DND-41 (cell line): Measurements from ENCODE around the gene AGAP1.

Experiments
- ATAC-seq: fragments of 200-7000 bp; cut with Tn5 transposase; 3 replicates; pipeline ENCODE4 v1.9.1; 2021; ENCODE audit warnings: low read depth; ENCODE audit not compliant: insufficient read depth
- DNase-seq: peaks from one replicate; pipeline ENCODE4 v3.0.0-alpha.2; 2020
- H2AFZ ChIP-seq: 2 replicates; pipeline ENCODE4 v1.6.0; 2012; ENCODE audit warnings: low read depth, low read length
- H3K27ac ChIP-seq: 2 replicates; pipeline ENCODE4 v1.5.1; 2012; ENCODE audit warnings: low read length, inconsistent platforms
- H3K27me3 ChIP-seq: fragments of 200-600 bp; sonication (generic); 2 replicates; pipeline ENCODE4 v1.6.0; 2012; ENCODE audit warnings: low read length, mild to moderate bottlenecking, inconsistent platforms; ENCODE audit not compliant: insufficient read depth, poor library complexity
- H3K36me3 ChIP-seq: 2 replicates; pipeline ENCODE4 v1.5.1; 2012; ENCODE audit warnings: low read length, inconsistent platforms; ENCODE audit not compliant: insufficient read depth
- H3K4me1 ChIP-seq: 2 replicates; pipeline ENCODE4 v1.5.1; 2012; ENCODE audit warnings: mild to moderate bottlenecking, low read length; ENCODE audit not compliant: insufficient read depth
- H3K4me2 ChIP-seq: 2 replicates; pipeline ENCODE4 v1.6.0; 2012; ENCODE audit warnings: mild to moderate bottlenecking, moderate library complexity, low read length, inconsistent platforms; ENCODE audit not compliant: insufficient read depth
- H3K4me3 ChIP-seq, 2 experiments: fragments of 200-600 bp in 1 of 2; shearing (Covaris generic) in 1 of 2; 2 replicates each; pipeline ENCODE4 v1.5.1; 2012 to 2016; ENCODE audit warnings: inconsistent platforms in 2 of 2, low read length in 2 of 2, mild to moderate bottlenecking in 2 of 2, low read depth in 1 of 2, moderate library complexity in 1 of 2
- H3K79me2 ChIP-seq: 2 replicates; pipeline ENCODE4 v1.6.0; 2012; ENCODE audit warnings: low read length, inconsistent platforms; ENCODE audit not compliant: insufficient read depth
- H3K9ac ChIP-seq: 2 replicates; pipeline ENCODE4 v1.6.0; 2012; ENCODE audit warnings: low read depth, mild to moderate bottlenecking, inconsistent platforms, low read length, moderate library complexity
- H3K9me3 ChIP-seq: 2 replicates; pipeline ENCODE4 v1.5.1; 2012; ENCODE audit warnings: low read length, moderate library complexity, mild to moderate bottlenecking, inconsistent platforms; ENCODE audit not compliant: insufficient read depth, severe bottlenecking
- H4K20me1 ChIP-seq: 2 replicates; pipeline ENCODE4 v1.6.0; 2012; ENCODE audit warnings: low read length; ENCODE audit not compliant: insufficient read depth
- CTCF ChIP-seq: IDR thresholded peaks from 2 replicates; pipeline ENCODE4 v1.5.1; 2012; ENCODE audit warnings: borderline replicate concordance, low read length, moderate library complexity, mild to moderate bottlenecking; ENCODE audit not compliant: poor library complexity, severe bottlenecking; ENCODE audit errors: extremely low read depth
- EZH2 ChIP-seq: IDR thresholded peaks from 3 replicates; pipeline ENCODE4 v1.6.1; 2012; ENCODE audit warnings: borderline replicate concordance, low read depth, mild to moderate bottlenecking, moderate library complexity, low read length, inconsistent platforms; ENCODE audit not compliant: severe bottlenecking

AGAP1 gene

DNA sequence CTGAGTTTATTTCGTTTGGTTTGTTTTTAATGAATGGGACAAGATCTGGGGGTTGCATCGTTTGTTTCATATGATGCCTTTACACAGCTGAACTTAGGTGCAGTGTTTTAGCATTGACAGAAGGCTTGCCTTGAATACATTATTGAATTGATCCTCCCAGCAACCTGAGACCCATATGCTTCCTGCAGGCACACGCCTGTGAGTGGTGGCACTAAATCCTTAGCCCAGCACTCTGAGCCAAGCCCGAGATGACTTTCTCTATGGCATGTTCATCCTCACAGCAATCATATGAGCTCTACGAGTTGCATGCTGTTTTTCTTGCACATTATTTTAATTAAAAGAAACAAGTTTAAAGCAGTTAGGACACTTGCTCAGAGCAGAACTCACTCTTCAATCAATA is 47.8 kb upstream of the AGAP1 start:
- no peak for TF ChIP-seq EZH2
- TF ChIP-seq CTCF, result no peak
- H3K36me3 ChIP-seq, result no peaks in the 10 kb centered on the region
- DNase-seq, result no peak

DNA sequence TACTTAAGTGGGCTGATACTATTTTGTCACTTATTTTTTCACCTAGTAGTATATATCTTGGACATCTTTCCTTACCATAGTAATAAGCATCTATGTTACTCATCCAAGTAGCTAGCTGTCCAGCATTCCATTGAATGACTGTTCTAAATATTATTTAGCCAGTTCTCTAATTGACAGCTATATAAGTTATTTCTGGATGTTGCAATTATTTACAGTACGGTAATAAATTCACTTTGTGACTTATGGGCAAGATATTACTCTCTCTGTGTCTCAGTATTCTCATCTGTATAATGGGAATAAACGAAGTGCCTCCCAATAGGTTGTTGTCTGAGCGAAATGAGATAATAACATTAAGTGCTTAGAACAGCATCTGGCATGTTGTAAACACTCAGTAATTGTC is 46.6 kb upstream of the AGAP1 start:
- no peaks in the 10 kb centered on the region for H3K36me3 ChIP-seq
- no peak overlapping the region for H2AFZ ChIP-seq
- DNase-seq, result no peak
- H3K79me2 ChIP-seq, result no peaks in the 10 kb centered on the region
- no peak overlapping the region for H3K27ac ChIP-seq
- no peaks in the 10 kb centered on the region for H3K4me1 ChIP-seq
- no peaks in the 10 kb centered on the region for H3K9me3 ChIP-seq
- H3K4me2 ChIP-seq, result no peak overlapping the region
- H3K27me3 ChIP-seq, result peaks cover 4% of the 10 kb centered on the region
- TF ChIP-seq EZH2 (no peak), CTCF (no peak)
- no peak for ATAC-seq
- H3K9ac ChIP-seq, result no peak overlapping the region
- no peaks in the 10 kb centered on the region for H4K20me1 ChIP-seq
- no peak overlapping the region for H3K4me3 ChIP-seq

More for the DNA sequence above, 47.8 kb upstream of the AGAP1 start:
- Histone ChIP-seq H3K27ac (no peak overlapping the region), H3K9ac (no peak overlapping the region), H3K4me2 (no peak overlapping the region), H3K27me3 (peaks cover 2% of the 10 kb centered on the region), H3K4me1 (no peaks in the 10 kb centered on the region), H3K79me2 (no peaks in the 10 kb centered on the region), H4K20me1 (no peaks in the 10 kb centered on the region), H3K4me3 (no peak overlapping the region), H3K9me3 (no peaks in the 10 kb centered on the region), H2AFZ (no peak overlapping the region)
- ATAC-seq, result no peak

- H3K36me3 ChIP-seq, result no peaks in the 10 kb centered on the region
- DNase-seq, result no peak
- no peak overlapping the region for H2AFZ ChIP-seq
- H3K4me3 ChIP-seq, result no peak overlapping the region
- TF ChIP-seq CTCF (no peak), EZH2 (no peak)
- H3K9me3 ChIP-seq, result no peaks in the 10 kb centered on the region
- H3K9ac ChIP-seq, result no peak overlapping the region
- no peaks in the 10 kb centered on the region for H3K79me2 ChIP-seq
- no peak for ATAC-seq
- H3K4me1 ChIP-seq, result no peaks in the 10 kb centered on the region
- H3K27me3 ChIP-seq, result peaks cover 6% of the 10 kb centered on the region
- no peak overlapping the region for H3K27ac ChIP-seq
- H4K20me1 ChIP-seq, result no peaks in the 10 kb centered on the region
- no peak overlapping the region for H3K4me2 ChIP-seq
Observed at GRCh38 chr2:235449568-235449967, 44.3 kb upstream of the AGAP1 start.

- Histone ChIP-seq H3K79me2 (no peaks in the 10 kb centered on the region), H3K36me3 (no peaks in the 10 kb centered on the region), H2AFZ (no peak overlapping the region), H3K4me1 (no peaks in the 10 kb centered on the region), H3K4me3 (no peak overlapping the region), H3K27me3 (peaks cover 6% of the 10 kb centered on the region), H3K9me3 (no peaks in the 10 kb centered on the region), H3K27ac (no peak overlapping the region), H3K9ac (no peak overlapping the region), H3K4me2 (no peak overlapping the region), H4K20me1 (no peaks in the 10 kb centered on the region)
- ATAC-seq (no peak), DNase-seq (no peak)
- TF ChIP-seq CTCF (no peak), EZH2 (no peak)
Observed at GRCh38 chr2:235453605-235454151, 40.2 kb upstream of the AGAP1 start.
